Mesenchymal stem cell (in vitro differentiated cells and primary cell): ENCODE data around the gene FAM50A.
A peak's percentile ranks its signal among the peaks of the same experiment; 100 is the strongest.

Experiments
- DNase-seq: peaks from one replicate; pipeline ENCODE4 v3.0.0-alpha.2; 2013
- H2AFZ ChIP-seq: one replicate; pipeline ENCODE4 v1.6.1; 2013; ENCODE audit warnings: low read depth, mild to moderate bottlenecking, control low read depth, inconsistent platforms, low read length, moderate library complexity
- H2AK5ac ChIP-seq: 2 replicates; pipeline ENCODE4 v1.6.1; 2013; ENCODE audit warnings: low read length, moderate library complexity, mild to moderate bottlenecking, inconsistent platforms; ENCODE audit not compliant: severe bottlenecking
- H2BK120ac ChIP-seq: one replicate; pipeline ENCODE4 v1.6.1; 2013; ENCODE audit warnings: low read depth, mild to moderate bottlenecking, inconsistent platforms, low read length, moderate library complexity
- H2BK12ac ChIP-seq, 2 experiments: one replicate each; pipeline ENCODE4 v1.6.1; 2013; ENCODE audit warnings: inconsistent platforms in 2 of 2, low read length in 2 of 2, mild to moderate bottlenecking in 2 of 2, moderate library complexity in 2 of 2, control low read depth in 1 of 2
- H2BK15ac ChIP-seq: one replicate; pipeline ENCODE4 v1.6.1; 2013; ENCODE audit warnings: mild to moderate bottlenecking, low read depth, inconsistent platforms; ENCODE audit not compliant: poor library complexity, severe bottlenecking
- H2BK5ac ChIP-seq: 2 replicates; pipeline ENCODE4 v1.6.1; 2013; ENCODE audit warnings: low read depth, mild to moderate bottlenecking, low read length, control low read depth, inconsistent platforms; ENCODE audit not compliant: poor library complexity, severe bottlenecking
- H3K14ac ChIP-seq, 2 experiments: one replicate each; pipeline ENCODE4 v1.6.1; 2013; ENCODE audit warnings: inconsistent platforms in 2 of 2, low read length in 2 of 2, control low read depth in 1 of 2, mild to moderate bottlenecking in 1 of 2, moderate library complexity in 1 of 2
- H3K18ac ChIP-seq, 2 experiments: one replicate each; pipeline ENCODE4 v1.6.1; 2013; ENCODE audit warnings: inconsistent platforms in 2 of 2, low read length in 2 of 2, control low read depth in 1 of 2, low read depth in 1 of 2, mild to moderate bottlenecking in 1 of 2
- H3K23ac ChIP-seq, 2 experiments: one replicate each; pipeline ENCODE4 v1.6.1; 2013; ENCODE audit warnings: inconsistent platforms in 2 of 2, low read length in 2 of 2, mild to moderate bottlenecking in 2 of 2, moderate library complexity in 2 of 2, control low read depth in 1 of 2
- H3K27ac ChIP-seq: 2 replicates; pipeline ENCODE4 v1.5.1; 2013; ENCODE audit warnings: mild to moderate bottlenecking, moderate library complexity, low read length, control low read depth, inconsistent platforms; ENCODE audit not compliant: poor library complexity, severe bottlenecking
- H3K27me3 ChIP-seq, 2 experiments: 2 replicates each; pipeline versions ENCODE4 v1.6.1 to v1.7.0; 2013; ENCODE audit warnings: low read length in 2 of 2, mild to moderate bottlenecking in 2 of 2, moderate library complexity in 2 of 2, control low read depth in 1 of 2, inconsistent platforms in 1 of 2; ENCODE audit not compliant: control insufficient read depth in 1 of 2, insufficient read depth in 1 of 2
- H3K36me3 ChIP-seq, 2 experiments: 2 replicates each; pipeline versions ENCODE4 v1.6.1 to v1.7.0; 2013; ENCODE audit warnings: low read length in 2 of 2, control low read depth in 1 of 2, inconsistent platforms in 1 of 2, low read depth in 1 of 2, mild to moderate bottlenecking in 1 of 2; ENCODE audit not compliant: insufficient read depth in 2 of 2, control insufficient read depth in 1 of 2
- H3K4ac ChIP-seq, 2 experiments: one replicate each; pipeline ENCODE4 v1.6.1; 2013; ENCODE audit warnings: inconsistent platforms in 2 of 2, low read length in 2 of 2, mild to moderate bottlenecking in 2 of 2, moderate library complexity in 2 of 2, control low read depth in 1 of 2, low read depth in 1 of 2
- H3K4me1 ChIP-seq: 2 replicates; pipeline ENCODE4 v1.6.1; 2013; ENCODE audit warnings: low read depth, low read length, control low read depth; ENCODE audit not compliant: control insufficient read depth, insufficient read depth
- H3K4me2 ChIP-seq: 2 replicates; pipeline ENCODE4 v1.6.1; 2013; ENCODE audit warnings: low read length, mild to moderate bottlenecking, inconsistent platforms; ENCODE audit not compliant: poor library complexity, severe bottlenecking
- H3K4me3 ChIP-seq, 2 experiments: 2 replicates each; pipeline versions ENCODE4 v1.5.1 to v1.7.0; 2013; ENCODE audit warnings: low read length in 2 of 2, mild to moderate bottlenecking in 2 of 2, control low read depth in 1 of 2, low read depth in 1 of 2; ENCODE audit not compliant: insufficient read depth in 1 of 2
- H3K79me1 ChIP-seq: replicated peaks from 2 replicates; pipeline ENCODE4 v1.6.1; 2013; ENCODE audit warnings: mild to moderate bottlenecking, control low read depth, low read length, inconsistent platforms; ENCODE audit not compliant: poor library complexity, severe bottlenecking
- H3K9ac ChIP-seq: 2 replicates; pipeline ENCODE4 v1.7.0; 2013; ENCODE audit warnings: mild to moderate bottlenecking, low read length, moderate library complexity
- H3K9me3 ChIP-seq: 2 replicates; pipeline ENCODE4 v1.7.0; 2013; ENCODE audit warnings: mild to moderate bottlenecking, low read length; ENCODE audit not compliant: control insufficient read depth
- H4K8ac ChIP-seq: one replicate; pipeline ENCODE4 v1.6.1; 2013; ENCODE audit warnings: inconsistent platforms, mild to moderate bottlenecking, low read length, moderate library complexity
- H4K91ac ChIP-seq: one replicate; pipeline ENCODE4 v1.6.1; 2013; ENCODE audit warnings: mild to moderate bottlenecking, low read length, inconsistent platforms
- WGBS: methylation state at CpG from one replicate; pipeline ENCODE4 v1.1.7; 2013; ENCODE audit warnings: mixed read lengths; 5-methylcytosine and 5-hydroxymethylcytosine counted together

The FAM50A gene

GRCh38 chrX:154397888-154398667 lies 45.9 kb upstream of the FAM50A start, which contains the start of gene RPL10:
Gene RPL10, plus strand, starts transcription at chrX:154398377. Its CDS starts 143 bp downstream, at chrX:154398520.
- H3K4me3 ChIP-seq: peak within 1 kb of the TSS; percentile 68 to 84
- H3K27me3 ChIP-seq: no peaks in the 10 kb centered on the region
- H3K36me3 ChIP-seq: peaks cover 29 to 32% of the 10 kb centered on the region in 2 experiments
- peak within 1 kb of the TSS; percentile 83 for H2BK15ac ChIP-seq
- H3K4ac ChIP-seq: peak within 1 kb of the TSS; percentile 89 to 91
- H3K18ac ChIP-seq: peak within 1 kb of the TSS; percentile 93 to 94
- H3K23ac ChIP-seq: peak within 1 kb of the TSS in 1 of 2 experiments; percentile 60
- H3K27ac ChIP-seq: peak within 1 kb of the TSS; percentile 99
- peak within 1 kb of the TSS; percentile 68 for H3K4me2 ChIP-seq
- peaks cover 8% of the 10 kb centered on the region for H3K4me1 ChIP-seq
- H4K8ac ChIP-seq: peak within 1 kb of the TSS; percentile 98
- under 1% methylated on average over 68 of the region's 69 CpGs for WGBS
- H3K9me3 ChIP-seq: peaks cover 8% of the 10 kb centered on the region
- H3K14ac ChIP-seq: peak within 1 kb of the TSS; percentile 57 to 81
- peak; percentile 97 for DNase-seq
- H2BK5ac ChIP-seq: peak within 1 kb of the TSS; percentile 87
- peak within 1 kb of the TSS; percentile 78 for H2AK5ac ChIP-seq
- H2AFZ ChIP-seq: no peak within 1 kb of the TSS
- H2BK120ac ChIP-seq: peak within 1 kb of the TSS; percentile 99
- peak within 1 kb of the TSS; percentile 99 for H3K9ac ChIP-seq
- H4K91ac ChIP-seq: peak within 1 kb of the TSS; percentile 93
- peak within 1 kb of the TSS in 1 of 2 experiments; percentile 84 for H2BK12ac ChIP-seq
- H3K79me1 ChIP-seq: no peaks in the 10 kb centered on the region

GRCh38 chrX:154398668-154399526 lies 45.0 kb upstream of the FAM50A start:
- peak overlapping the region; percentile 15 for H2AK5ac ChIP-seq
- H3K18ac ChIP-seq: peak overlapping the region; percentile 86 to 92
- H3K4me3 ChIP-seq: peak overlapping the region; percentile 68 to 84
- H2BK15ac ChIP-seq: no peak overlapping the region
- peak overlapping the region; percentile 85 for H4K8ac ChIP-seq
- peak; percentile 75 for DNase-seq
- H3K4ac ChIP-seq: peak overlapping the region; percentile 67 to 75
- peaks cover 8% of the 10 kb centered on the region for H3K4me1 ChIP-seq
- H2BK12ac ChIP-seq: no peak overlapping the region
- H3K9ac ChIP-seq: peak overlapping the region; percentile 99
- WGBS: under 1% methylated on average over 37 of the region's 49 CpGs
- H2BK5ac ChIP-seq: peak overlapping the region; percentile 87
- H3K4me2 ChIP-seq: peak overlapping the region; percentile 59
- peak overlapping the region in 1 of 2 experiments; percentile 81 for H3K14ac ChIP-seq
- H3K79me1 ChIP-seq: no peaks in the 10 kb centered on the region
- peaks cover 8% of the 10 kb centered on the region for H3K9me3 ChIP-seq
- no peak overlapping the region for H3K23ac ChIP-seq
- no peaks in the 10 kb centered on the region for H3K27me3 ChIP-seq
- H3K36me3 ChIP-seq: peaks cover 32 to 34% of the 10 kb centered on the region in 2 experiments
- peak overlapping the region; percentile 89 for H4K91ac ChIP-seq
- peak overlapping the region; percentile 97 for H3K27ac ChIP-seq
- H2AFZ ChIP-seq: no peak overlapping the region
- H2BK120ac ChIP-seq: no peak overlapping the region

GRCh38 chrX:154399527-154400368 lies 44.2 kb upstream of the FAM50A start:
- Histone ChIP-seq H2BK5ac (no peak overlapping the region), H3K4me3 (peak overlapping the region; percentile 68 to 84), H2BK12ac (no peak overlapping the region), H3K23ac (no peak overlapping the region), H3K9me3 (peaks cover 8% of the 10 kb centered on the region), H4K8ac (no peak overlapping the region), H3K4me2 (peak overlapping the region; percentile 59), H4K91ac (no peak overlapping the region), H3K36me3 (peaks cover 32 to 39% of the 10 kb centered on the region in 2 experiments), H3K9ac (peak overlapping the region; percentile 99), H3K14ac (peak overlapping the region in 1 of 2 experiments; percentile 41), H2BK120ac (no peak overlapping the region), H3K4ac (no peak overlapping the region), H2BK15ac (no peak overlapping the region), H2AK5ac (no peak overlapping the region), H3K27ac (peak overlapping the region; percentile 97), H3K18ac (no peak overlapping the region), H3K79me1 (no peaks in the 10 kb centered on the region), H3K27me3 (no peaks in the 10 kb centered on the region), H3K4me1 (peaks cover 8% of the 10 kb centered on the region), H2AFZ (no peak overlapping the region)
- DNase-seq: no peak
- WGBS: 71% methylated on average over 9 of the region's 14 CpGs
